IPS-15b (cell line): ENCODE data around the gene GGTLC3.
"Not testable (repeated sequence)": the region's sequence is repeated elsewhere in the genome, so short reads cannot be mapped to it uniquely, and the experiment has no call there.

Experiments
- H3K27me3 ChIP-seq: one replicate; pipeline ENCODE4 v1.6.1; 2013; ENCODE audit warnings: low read length; ENCODE audit not compliant: control insufficient read depth, insufficient read depth
- H3K36me3 ChIP-seq: one replicate; pipeline ENCODE4 v1.6.1; 2013; ENCODE audit warnings: low read length; ENCODE audit not compliant: control insufficient read depth, insufficient read depth
- H3K4me1 ChIP-seq: one replicate; pipeline ENCODE4 v1.6.1; 2013; ENCODE audit warnings: mild to moderate bottlenecking, low read length; ENCODE audit not compliant: control insufficient read depth, insufficient read depth
- H3K4me3 ChIP-seq: one replicate; pipeline ENCODE4 v1.5.1; 2013; ENCODE audit warnings: low read depth, low read length
- H3K9ac ChIP-seq: one replicate; pipeline ENCODE4 v1.6.1; 2013; ENCODE audit warnings: low read depth, mild to moderate bottlenecking, low read length
- H3K9me3 ChIP-seq: one replicate; pipeline ENCODE4 v1.6.1; 2013; ENCODE audit warnings: mild to moderate bottlenecking, low read length; ENCODE audit not compliant: control insufficient read depth, insufficient read depth

GGTLC3 gene

DNA sequence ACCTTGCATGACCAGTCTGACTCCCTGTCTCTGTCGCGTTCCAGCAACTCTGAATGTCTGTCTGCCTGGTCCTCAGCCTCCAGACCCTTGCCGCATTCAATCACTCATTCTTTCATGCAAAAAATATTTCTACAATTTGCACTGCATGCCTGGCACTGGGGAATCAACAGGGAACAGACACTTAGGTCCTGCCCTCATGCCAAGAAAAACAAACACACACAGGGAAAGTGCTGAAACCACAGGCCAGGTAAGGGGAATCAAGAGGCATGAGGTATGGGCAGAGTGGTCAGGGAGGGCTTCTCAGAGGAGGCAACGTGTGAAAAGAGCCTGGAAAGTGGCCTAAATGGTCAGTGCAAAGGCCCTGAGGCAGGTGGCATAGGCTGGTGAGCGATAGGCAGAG is at the start of gene GGTLC3:
Gene GGTLC3 (minus strand): TSS at position 101 of the 400 bp plus-strand sequence. CDS start 264 bp downstream, outside the sequence.
- not testable (repeated sequence) for H3K36me3 ChIP-seq, H3K4me3 ChIP-seq, H3K4me1 ChIP-seq, H3K9me3 ChIP-seq, H3K27me3 ChIP-seq, H3K9ac ChIP-seq

DNA sequence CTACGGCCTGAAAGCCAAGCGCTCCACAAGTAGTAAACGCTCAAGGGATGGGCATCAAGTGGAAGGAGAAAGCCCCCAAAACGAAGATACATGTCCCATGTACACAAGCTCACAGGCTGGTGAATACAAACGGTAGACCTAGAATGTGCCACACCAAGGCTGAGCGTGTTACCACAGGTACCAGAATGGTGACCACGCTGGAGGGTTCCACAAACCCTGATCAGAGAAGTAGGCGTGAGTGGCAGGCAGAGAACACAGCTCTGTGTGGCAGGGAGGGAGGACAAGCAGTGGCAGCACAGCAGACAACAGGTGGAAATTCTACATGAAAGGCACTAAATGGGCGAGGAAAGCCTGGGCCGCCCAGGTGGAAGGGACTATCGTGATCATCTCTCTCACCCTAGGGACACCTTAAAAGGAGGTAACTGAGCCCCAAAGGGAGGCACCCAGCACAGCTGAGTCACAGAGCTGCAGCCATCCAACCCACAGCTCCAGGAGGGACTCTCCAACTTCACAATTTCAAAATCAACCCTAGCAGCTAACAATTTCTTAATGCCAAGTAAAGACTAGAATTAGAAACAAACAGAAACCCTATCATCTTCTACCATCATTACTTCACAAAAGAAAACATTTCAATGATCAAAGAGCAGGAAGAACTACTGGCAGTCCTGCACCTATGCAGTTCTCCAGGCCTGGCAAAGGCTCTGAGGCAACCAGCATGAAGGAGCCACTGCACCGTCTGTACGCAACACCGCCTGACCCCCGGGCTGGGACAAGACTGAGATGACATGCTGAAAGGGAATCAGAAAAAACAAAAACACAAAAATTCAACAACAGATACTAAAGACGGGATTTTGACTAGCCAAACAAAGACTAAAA is 42.4 kb upstream of the GGTLC3 start:
- not testable (repeated sequence) for H3K36me3 ChIP-seq, H3K9ac ChIP-seq, H3K27me3 ChIP-seq, H3K9me3 ChIP-seq, H3K4me3 ChIP-seq, H3K4me1 ChIP-seq

DNA sequence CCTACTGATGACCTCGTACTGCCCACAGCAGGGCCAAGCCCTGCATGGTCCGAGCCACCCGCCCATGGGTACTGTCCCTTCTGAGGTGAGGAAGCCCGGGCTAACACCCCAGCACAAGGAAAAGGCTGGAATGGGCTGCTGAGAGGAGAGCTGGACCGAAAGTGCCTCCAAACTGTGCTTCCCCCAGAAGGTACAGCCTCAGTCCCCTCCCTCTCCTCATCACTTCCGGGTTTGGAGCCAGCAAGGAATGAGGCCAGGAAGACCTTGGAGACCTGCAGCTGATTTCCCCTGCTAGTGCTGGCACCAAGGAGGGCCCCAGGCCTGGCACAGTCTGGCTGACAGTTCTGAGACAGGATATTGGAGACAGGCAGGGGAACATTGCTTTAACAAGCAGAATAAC is 41.0 kb upstream of the GGTLC3 start:
- not testable (repeated sequence) for H3K9ac ChIP-seq, H3K4me1 ChIP-seq, H3K27me3 ChIP-seq, H3K36me3 ChIP-seq, H3K9me3 ChIP-seq, H3K4me3 ChIP-seq

DNA sequence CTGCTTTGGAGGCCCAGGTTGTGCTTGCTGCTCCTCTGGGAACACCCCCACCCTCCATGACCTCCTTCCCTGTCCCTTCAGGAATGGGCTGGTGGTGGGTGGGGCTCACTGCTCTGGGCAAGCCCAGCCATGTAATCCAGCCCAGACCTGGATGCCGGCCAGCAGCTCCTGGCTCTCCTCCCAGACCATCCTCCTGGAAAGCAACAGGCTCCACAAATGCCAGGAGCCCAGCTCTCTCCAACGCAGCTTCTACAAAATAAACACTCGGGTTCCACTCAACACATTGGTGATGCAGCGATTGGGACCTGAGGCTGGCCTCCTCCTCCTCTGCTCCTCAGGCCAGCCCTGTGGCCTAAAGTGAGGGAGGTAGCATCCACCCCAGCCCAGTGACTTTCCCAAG is 40.6 kb upstream of the GGTLC3 start:
- H3K36me3 ChIP-seq, H3K4me1 ChIP-seq, H3K27me3 ChIP-seq, H3K4me3 ChIP-seq, H3K9ac ChIP-seq, H3K9me3 ChIP-seq: not testable (repeated sequence)

DNA sequence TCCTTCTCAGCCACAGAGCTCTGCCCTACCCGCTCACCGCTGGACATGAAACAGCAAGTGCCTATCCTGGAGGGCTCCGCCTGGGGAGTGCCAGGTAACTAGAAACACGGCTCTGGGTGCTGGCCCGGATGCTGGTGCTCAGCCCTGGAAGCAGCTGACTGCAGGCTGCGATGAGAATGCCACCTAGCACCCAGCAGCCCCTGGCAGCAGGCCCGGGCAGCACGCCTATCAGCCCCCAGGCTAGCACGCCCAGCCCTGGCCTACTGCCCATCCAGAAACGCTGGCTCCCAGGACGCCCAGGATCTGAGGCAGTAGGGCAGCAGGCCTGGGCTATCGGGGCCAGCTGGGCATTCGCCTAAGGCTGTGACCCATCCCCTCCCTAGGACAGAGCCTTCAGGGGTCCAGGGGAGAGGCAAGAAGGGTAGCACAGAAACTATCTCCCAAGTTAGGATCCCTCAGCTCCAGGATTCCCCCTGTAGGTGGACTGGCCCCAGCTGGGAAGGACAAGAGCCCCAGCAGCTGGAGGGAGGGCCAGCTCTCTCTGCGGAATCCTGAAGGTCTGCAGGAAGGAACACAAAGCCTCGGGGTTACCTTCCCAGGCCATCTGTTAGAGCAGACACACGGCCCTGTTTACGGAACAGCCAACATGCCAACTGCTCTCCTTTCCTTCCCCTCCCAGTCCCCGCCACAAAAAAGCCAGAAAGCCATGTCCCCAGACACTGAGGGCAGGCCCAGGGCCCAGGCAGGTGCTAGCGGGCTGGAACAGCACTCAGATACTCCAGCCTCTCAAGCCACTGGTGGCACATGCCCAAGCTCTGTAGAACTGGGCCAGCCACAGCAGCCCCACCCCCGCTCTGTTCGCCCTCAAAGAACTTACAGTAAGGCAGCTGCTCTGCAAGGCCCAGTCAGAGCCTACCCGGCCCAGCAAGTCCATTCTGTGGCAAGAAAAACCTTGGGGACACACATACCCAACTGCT is 36.6 kb upstream of the GGTLC3 start:
- H3K9ac ChIP-seq, H3K4me1 ChIP-seq, H3K4me3 ChIP-seq, H3K36me3 ChIP-seq, H3K27me3 ChIP-seq, H3K9me3 ChIP-seq: not testable (repeated sequence)

DNA sequence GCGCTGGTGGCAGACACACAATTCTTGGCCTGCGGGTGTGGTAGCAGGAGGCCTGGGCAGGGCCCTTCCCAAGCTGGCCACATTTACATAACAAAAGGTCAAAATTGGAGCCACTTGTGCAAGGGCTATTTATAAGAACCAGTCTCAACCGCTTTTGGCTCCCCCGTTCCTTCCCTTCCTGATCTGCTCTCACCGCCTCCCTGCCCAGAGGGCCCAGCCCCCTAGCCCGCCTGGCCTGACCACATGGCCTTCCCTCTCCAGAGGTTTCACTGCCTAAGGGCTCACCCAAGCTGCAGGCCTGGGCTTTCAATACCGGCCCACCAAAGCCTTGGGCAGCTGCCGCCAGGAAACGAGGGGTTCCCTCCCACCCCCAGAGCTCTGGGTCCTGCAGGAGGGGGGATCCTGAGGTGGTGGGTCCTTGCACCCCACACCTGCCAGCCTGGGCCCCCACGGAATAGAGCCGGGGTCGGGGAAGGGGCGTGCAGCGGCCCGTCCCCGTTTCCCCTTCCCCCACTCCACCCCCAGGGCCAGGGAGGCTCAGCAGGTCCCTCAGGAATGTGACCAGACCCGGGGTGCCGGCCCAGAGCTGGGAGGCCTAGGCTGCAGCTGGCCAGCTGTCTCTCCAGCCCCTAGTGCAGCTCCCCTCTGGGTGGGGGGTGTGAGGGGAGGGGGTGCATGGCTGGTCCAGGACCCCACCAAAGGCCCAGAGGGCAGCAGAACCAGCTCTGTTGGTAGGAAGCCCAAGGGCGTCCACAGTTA is 35.1 kb upstream of the GGTLC3 start:
- H3K4me3 ChIP-seq, H3K27me3 ChIP-seq, H3K9me3 ChIP-seq, H3K36me3 ChIP-seq, H3K4me1 ChIP-seq, H3K9ac ChIP-seq: not testable (repeated sequence)

DNA sequence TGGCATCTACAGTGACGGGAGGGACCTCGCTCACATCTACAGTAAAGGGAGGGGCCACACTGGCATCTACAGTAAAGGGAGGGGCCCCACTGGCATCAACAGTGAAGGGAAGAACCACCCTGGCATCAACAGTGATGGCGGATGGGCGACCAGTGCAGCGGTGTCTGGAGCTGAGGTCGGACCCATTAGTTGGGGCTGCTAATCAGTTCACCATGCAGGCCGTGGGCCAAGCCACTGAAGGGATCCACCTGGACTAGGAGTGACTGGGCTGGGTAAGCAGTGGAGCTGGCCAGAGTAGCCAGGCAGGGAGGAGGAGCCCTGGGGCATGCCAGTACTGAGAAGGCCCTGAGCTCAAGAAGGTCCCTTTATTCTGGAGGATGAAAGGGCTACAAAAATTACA is 33.1 kb upstream of the GGTLC3 start:
- H3K36me3 ChIP-seq, H3K9me3 ChIP-seq, H3K4me1 ChIP-seq, H3K9ac ChIP-seq, H3K27me3 ChIP-seq, H3K4me3 ChIP-seq: not testable (repeated sequence)

DNA sequence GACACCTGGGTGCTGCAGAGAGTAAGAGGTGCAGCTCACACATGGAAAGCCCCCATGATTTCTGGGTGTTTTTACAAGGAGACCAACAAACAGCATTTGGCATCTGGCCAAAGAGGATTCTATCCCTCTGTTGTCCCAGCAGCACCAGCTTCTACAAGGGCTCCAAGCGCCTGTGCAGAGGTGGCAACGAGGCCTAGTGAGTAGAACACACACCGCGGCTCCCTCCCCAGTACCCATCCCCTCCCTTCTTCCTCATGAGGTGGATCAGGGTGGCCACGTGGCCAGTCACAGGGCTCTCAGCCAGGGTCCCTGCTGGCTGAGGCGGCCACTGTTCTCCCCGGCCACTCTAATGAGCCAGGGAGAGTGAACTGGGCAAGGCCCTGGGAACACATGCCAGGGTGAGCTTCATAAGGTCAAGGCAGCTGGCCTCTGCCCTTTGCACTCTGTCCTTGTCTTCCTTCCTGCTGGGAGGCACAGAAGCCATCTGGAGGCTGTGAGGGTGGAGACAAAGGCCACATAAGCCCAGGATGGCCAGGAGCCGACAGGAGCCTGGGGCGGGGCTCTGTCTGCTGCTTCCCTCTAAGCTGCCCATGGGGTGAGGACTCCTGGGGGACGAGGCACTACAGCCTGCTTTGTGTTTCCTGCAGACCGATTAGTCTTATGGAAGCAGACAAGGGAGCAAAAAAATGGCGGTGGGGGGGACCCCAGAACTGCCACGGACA is 31.7 kb upstream of the GGTLC3 start:
- not testable (repeated sequence) for H3K4me1 ChIP-seq, H3K27me3 ChIP-seq, H3K9ac ChIP-seq, H3K36me3 ChIP-seq, H3K4me3 ChIP-seq, H3K9me3 ChIP-seq

DNA sequence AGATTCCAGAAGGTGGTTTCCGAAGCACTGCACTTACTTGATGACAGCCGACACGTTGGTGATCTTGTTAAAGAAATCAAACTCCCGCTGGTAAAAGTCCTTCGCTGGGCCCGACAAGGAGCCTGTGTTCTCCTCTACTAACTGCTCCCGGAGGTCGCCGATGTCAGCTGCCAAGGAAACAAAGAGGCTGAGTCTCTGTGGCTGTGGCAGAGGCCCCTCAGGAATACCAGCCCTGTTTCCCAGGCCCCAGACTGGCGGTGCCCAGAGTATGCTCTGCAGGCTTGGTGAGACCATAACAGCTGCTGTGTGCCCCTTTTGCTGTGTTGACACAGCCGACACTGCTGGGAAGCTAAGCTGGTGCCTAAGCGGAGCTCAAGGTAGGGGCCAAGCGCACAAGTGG is 26.7 kb upstream of the GGTLC3 start:
- not testable (repeated sequence) for H3K9ac ChIP-seq, H3K27me3 ChIP-seq, H3K4me1 ChIP-seq, H3K36me3 ChIP-seq, H3K4me3 ChIP-seq, H3K9me3 ChIP-seq

DNA sequence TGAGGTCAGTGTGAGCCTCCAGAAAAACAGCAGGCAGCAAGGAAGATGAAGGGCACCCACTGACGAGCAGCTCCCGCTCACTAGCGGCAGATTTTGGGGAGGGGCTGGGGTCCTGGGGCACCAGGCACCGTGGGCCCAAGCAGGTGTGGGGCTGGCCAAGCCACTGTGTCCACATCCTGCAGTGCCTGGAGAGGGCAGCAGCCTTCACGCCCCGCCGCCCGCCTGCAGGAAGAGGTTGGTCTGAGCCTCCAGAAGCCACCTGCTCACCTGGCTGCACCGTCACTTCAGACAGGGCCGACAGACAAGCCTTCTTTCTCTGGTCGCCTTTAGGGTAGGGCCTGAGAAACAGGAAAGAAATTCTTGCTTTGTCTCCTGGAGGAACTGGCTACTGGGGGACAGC is 25.4 kb upstream of the GGTLC3 start:
- not testable (repeated sequence) for H3K9ac ChIP-seq, H3K36me3 ChIP-seq, H3K4me3 ChIP-seq, H3K9me3 ChIP-seq, H3K27me3 ChIP-seq, H3K4me1 ChIP-seq

DNA sequence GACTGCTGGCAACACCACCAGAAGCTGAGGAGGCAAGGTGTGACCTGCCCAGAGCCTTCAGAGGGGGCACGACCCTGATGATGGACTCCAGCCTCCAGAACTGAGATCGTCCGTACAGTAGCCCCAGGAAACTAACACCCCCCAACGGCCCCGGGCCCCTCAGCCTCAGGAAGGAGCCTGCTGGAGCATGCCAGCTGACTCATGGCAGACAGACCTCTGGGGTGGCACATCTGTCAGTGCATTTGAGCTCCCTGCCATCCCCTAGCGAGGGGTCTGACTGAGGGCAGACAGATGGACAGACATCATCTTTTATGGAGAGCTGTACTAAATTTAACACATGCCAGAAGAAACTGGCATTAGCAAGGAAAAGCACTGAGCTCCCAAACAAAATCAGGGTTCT is 22.0 kb upstream of the GGTLC3 start:
- not testable (repeated sequence) for H3K4me3 ChIP-seq, H3K9me3 ChIP-seq, H3K4me1 ChIP-seq, H3K9ac ChIP-seq, H3K27me3 ChIP-seq, H3K36me3 ChIP-seq
